OCI-LY7 (cell line): Measurements from ENCODE around the gene SEPHS1. TPM values are rescaled to one million over a fixed set of nuclear protein-coding genes. Genes with fewer than 3 reads are reported as not detected.
"Not testable (repeated sequence)": the region's sequence is repeated elsewhere in the genome, so short reads cannot be mapped to it uniquely, and the experiment has no call there.

Experiments used
- BruUV-seq: library from RNA; stranded (reverse); fragments of 400-500 nt; replicated peaks from 2 replicates; lab custom pipeline; 2021; lab: Mats Ljungman, UMichigan
- CTCF ChIA-PET: fragments of 300-600 bp; sonication (Branson Sonifier 250); formaldehyde crosslinking; loops from one replicate; lab custom pipeline; 2022; ENCODE audit warnings: antibody characterized with exemption; ENCODE audit not compliant: unreplicated experiment; lab: Charles Lee
- POLR2A ChIA-PET: fragments of 300-600 bp; sonication (Branson Sonifier 250); formaldehyde crosslinking; loops from one replicate; lab custom pipeline; 2022; ENCODE audit warnings: antibody characterized with exemption; lab: Charles Lee
- DNase-seq: peaks from one replicate; pipeline ENCODE4 v3.0.0-alpha.2; 2015; ENCODE audit warnings: low spot score
- H2AFZ ChIP-seq: fragments of 200-600 bp; sonication (generic), shearing (Covaris generic); 2 replicates; pipeline ENCODE4 v1.6.1; 2014; ENCODE audit warnings: mild to moderate bottlenecking, antibody characterized with exemption, low read length, moderate library complexity
- H3K27ac ChIP-seq: fragments of 200-600 bp; sonication (generic); 2 replicates; pipeline ENCODE4 v1.5.1; 2014; ENCODE audit warnings: mixed run types, low read depth, mild to moderate bottlenecking, moderate library complexity, low read length, inconsistent platforms; ENCODE audit not compliant: poor library complexity, severe bottlenecking
- H3K36me3 ChIP-seq: fragments of 200-600 bp; sonication (generic); 2 replicates; pipeline ENCODE4 v1.6.1; 2014; ENCODE audit warnings: mild to moderate bottlenecking, antibody characterized with exemption, low read length, moderate library complexity, mixed read lengths; ENCODE audit not compliant: insufficient read depth
- H3K4me1 ChIP-seq: fragments of 200-600 bp; sonication (generic); 2 replicates; pipeline ENCODE4 v1.5.1; 2014; ENCODE audit warnings: mild to moderate bottlenecking, low read length; ENCODE audit not compliant: insufficient read depth, poor library complexity, severe bottlenecking
- H3K4me2 ChIP-seq: fragments of 200-600 bp; sonication (generic); 2 replicates; pipeline ENCODE4 v1.6.1; 2014; ENCODE audit warnings: mild to moderate bottlenecking, low read length
- H3K4me3 ChIP-seq: fragments of 200-600 bp; sonication (generic); 2 replicates; pipeline ENCODE4 v1.5.1; 2014; ENCODE audit warnings: mild to moderate bottlenecking, low read depth, low read length; ENCODE audit not compliant: poor library complexity, severe bottlenecking
- H3K79me2 ChIP-seq: fragments of 200-600 bp; sonication (generic); 2 replicates; pipeline ENCODE4 v1.6.1; 2016; ENCODE audit warnings: low read depth, mild to moderate bottlenecking, low read length, moderate library complexity, mixed read lengths; ENCODE audit not compliant: insufficient read depth
- H3K9me2 ChIP-seq: fragments of 200-600 bp; sonication (generic); 2 replicates; pipeline ENCODE4 v1.6.1; 2016; ENCODE audit warnings: mild to moderate bottlenecking, low read length, mixed read lengths; ENCODE audit not compliant: insufficient read depth
- H3K9me3 ChIP-seq: fragments of 200-600 bp; sonication (generic); 2 replicates; pipeline ENCODE4 v1.6.1; 2014; ENCODE audit warnings: mild to moderate bottlenecking, mixed run types, low read length, mixed read lengths
- H4K20me1 ChIP-seq: fragments of 200-600 bp; sonication (generic); 2 replicates; pipeline ENCODE4 v1.6.1; 2014; ENCODE audit warnings: mild to moderate bottlenecking, antibody characterized with exemption, low read length, moderate library complexity, mixed read lengths; ENCODE audit not compliant: insufficient read depth
- EZH2phosphoT487 ChIP-seq: fragments of 200-600 bp; sonication (generic); IDR thresholded peaks from 2 replicates; pipeline ENCODE4 v1.6.1; 2018; ENCODE audit warnings: low read depth, borderline replicate concordance, mild to moderate bottlenecking, mixed run types, antibody characterized with exemption, low read length, moderate library complexity, mixed read lengths
- intact Hi-C: fragments of 100-400 bp; cut with micrococcal nuclease; formaldehyde crosslinking; loops from one replicate; pipeline ENCODE4 v1.10.0; 2022; ENCODE audit not compliant: unreplicated experiment
- total RNA-seq, 2 experiments: library from RNA; depleted of rRNA in 1 of 2; stranded (reverse); fragments of >200 nt in 1 of 2; shearing (Covaris generic) in 1 of 2; gene quantifications; 2 replicates each; pipeline ENCODE4 v1.2.3, GENCODE V29; 2014 to 2022
- TF ChIP-seq, protein P1 (sequence below): fragments of 200-600 bp; sonication (generic); conservative IDR thresholded peaks from 2 replicates; pipeline ENCODE4 v1.5.1; 2014; ENCODE audit warnings: mild to moderate bottlenecking, antibody characterized with exemption, low read length, moderate library complexity, mixed read lengths

SEPHS1 gene
- total RNA-seq, 2 experiments from 2014 or later = 72.7 to 113 TPM

DNA sequence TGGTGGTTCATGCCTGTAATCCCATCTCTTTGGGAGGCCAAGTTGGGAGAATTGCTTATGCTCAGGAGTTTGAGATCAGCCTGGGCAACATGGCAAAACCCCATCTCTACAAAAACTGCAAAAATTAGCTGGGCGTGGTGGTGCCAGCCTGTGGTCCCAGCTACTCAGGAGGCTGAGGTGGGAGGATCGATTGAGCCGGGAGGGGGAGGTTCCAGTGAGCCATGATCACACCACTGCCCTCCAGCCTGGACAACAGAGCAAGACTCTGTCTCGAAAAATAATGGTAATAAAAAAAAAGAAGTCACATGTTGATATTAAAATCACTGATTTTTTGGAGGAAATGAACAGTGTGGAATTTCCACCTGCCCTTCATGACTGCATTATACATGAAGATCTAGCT lies 64.0 kb downstream of the SEPHS1 start:
- H3K4me3 ChIP-seq = no peak overlapping the region
- no peak for TF ChIP-seq EZH2phosphoT487
- TF ChIP-seq, protein P1, sequence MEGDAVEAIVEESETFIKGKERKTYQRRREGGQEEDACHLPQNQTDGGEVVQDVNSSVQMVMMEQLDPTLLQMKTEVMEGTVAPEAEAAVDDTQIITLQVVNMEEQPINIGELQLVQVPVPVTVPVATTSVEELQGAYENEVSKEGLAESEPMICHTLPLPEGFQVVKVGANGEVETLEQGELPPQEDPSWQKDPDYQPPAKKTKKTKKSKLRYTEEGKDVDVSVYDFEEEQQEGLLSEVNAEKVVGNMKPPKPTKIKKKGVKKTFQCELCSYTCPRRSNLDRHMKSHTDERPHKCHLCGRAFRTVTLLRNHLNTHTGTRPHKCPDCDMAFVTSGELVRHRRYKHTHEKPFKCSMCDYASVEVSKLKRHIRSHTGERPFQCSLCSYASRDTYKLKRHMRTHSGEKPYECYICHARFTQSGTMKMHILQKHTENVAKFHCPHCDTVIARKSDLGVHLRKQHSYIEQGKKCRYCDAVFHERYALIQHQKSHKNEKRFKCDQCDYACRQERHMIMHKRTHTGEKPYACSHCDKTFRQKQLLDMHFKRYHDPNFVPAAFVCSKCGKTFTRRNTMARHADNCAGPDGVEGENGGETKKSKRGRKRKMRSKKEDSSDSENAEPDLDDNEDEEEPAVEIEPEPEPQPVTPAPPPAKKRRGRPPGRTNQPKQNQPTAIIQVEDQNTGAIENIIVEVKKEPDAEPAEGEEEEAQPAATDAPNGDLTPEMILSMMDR = no peak
- ChIA-PET POLR2A (interaction anchor here (1.0 kb wide), 1 partner anchor 11 kb away, joined by 3 read pairs; no protein-coding TSS in a partner anchor), CTCF (interaction anchor here (0.5 kb wide), 1 partner anchor 1925 kb away, joined by 3 read pairs; no protein-coding TSS in a partner anchor)
- intact Hi-C loops = no loop called here
- peaks cover 6% of the 10 kb centered on the region for H3K4me1 ChIP-seq
- no peak overlapping the region for H3K27ac ChIP-seq
- no peaks in the 10 kb centered on the region for H3K79me2 ChIP-seq
- H3K4me2 ChIP-seq = no peak overlapping the region
- H3K9me2 ChIP-seq = no peaks in the 10 kb centered on the region
- no peaks in the 10 kb centered on the region for H4K20me1 ChIP-seq
- no peak for DNase-seq
- no peaks in the 10 kb centered on the region for H3K36me3 ChIP-seq
- no peaks in the 10 kb centered on the region for H3K9me3 ChIP-seq
- no peak overlapping the region for H2AFZ ChIP-seq
- BruUV-seq = no TSS peak

DNA sequence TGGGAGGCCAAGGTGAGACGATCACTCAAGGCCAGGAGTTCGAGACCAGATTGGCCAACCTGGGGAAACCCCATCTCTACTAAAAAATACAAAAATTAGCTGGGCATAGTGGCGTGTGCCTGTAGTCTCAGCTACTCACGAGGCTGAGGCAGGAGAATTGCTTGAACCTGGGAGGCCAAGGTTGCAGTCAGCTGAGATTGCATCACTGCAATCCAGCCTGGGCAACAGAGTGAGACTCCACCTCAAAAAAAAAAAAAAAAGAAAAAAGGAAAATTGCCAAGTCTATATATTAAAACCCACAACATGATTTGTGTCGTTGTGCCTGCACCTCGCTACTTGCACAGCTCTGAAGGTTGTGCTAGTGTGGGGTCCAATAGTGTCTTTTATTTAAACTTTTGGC lies 65.7 kb downstream of the SEPHS1 start:
- DNase-seq, H3K27ac ChIP-seq, H3K79me2 ChIP-seq, intact Hi-C loops, H3K9me2 ChIP-seq, BruUV-seq, H3K4me3 ChIP-seq, H3K9me3 ChIP-seq, H4K20me1 ChIP-seq, H3K4me1 ChIP-seq, H3K4me2 ChIP-seq, H2AFZ ChIP-seq, CTCF ChIA-PET, H3K36me3 ChIP-seq: not testable (repeated sequence)
- POLR2A ChIA-PET = interaction anchor here (0.7 to 1.2 kb wide), 2 partner anchors 10 to 20 kb away, joined by 3 to 6 read pairs; no protein-coding TSS in a partner anchor

DNA sequence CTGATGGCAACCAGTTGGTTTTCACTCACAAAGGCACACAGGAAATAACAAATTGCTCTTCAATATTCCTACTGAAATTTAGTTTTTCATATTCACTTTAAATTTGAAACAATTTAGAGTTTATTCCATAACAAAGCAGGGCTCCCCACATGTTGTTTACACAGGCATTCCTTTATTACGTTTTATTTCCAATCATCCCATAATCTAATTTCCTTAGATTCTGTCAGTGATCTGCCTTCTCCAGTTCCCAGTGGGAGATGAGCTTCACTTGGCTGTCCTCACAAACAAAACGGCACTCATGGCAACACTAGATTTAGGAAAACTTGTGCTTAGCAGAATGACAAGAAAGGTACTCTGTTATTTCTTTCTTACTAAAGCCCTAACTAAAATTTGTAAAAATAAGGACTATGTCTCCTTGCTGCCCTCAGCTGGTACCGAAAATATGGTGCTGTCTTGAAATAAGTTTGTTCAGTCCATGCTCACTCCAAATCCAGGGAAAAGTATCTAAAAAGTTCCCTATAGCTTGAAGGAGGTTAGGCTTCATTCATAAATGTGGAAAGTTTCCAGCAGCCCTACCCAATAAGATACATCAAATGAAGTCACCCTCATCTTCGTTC lies 71.2 kb downstream of the SEPHS1 start:
- no peak overlapping the region for H2AFZ ChIP-seq
- no peaks in the 10 kb centered on the region for H3K36me3 ChIP-seq
- no peak overlapping the region for H3K27ac ChIP-seq
- no peaks in the 10 kb centered on the region for H4K20me1 ChIP-seq
- ChIA-PET POLR2A (interaction anchor here (0.6 kb wide), 1 partner anchor 352 kb away, joined by 3 read pairs; no protein-coding TSS in a partner anchor), CTCF (interaction anchor here (0.5 kb wide), 1 partner anchor 972 kb away, joined by 4 read pairs; no protein-coding TSS in a partner anchor)
- TF ChIP-seq, protein P1 = peak; percentile 31; the same call in 1 of the 2 replicates
- TF ChIP-seq EZH2phosphoT487 = no peak
- H3K4me3 ChIP-seq = no peak overlapping the region
- H3K79me2 ChIP-seq = no peaks in the 10 kb centered on the region
- BruUV-seq = no TSS peak
- no peak overlapping the region for H3K4me2 ChIP-seq
- no peak for DNase-seq
- H3K4me1 ChIP-seq = peaks cover 20% of the 10 kb centered on the region
- H3K9me2 ChIP-seq = no peaks in the 10 kb centered on the region
- intact Hi-C loops = no loop called here
- H3K9me3 ChIP-seq = no peaks in the 10 kb centered on the region

DNA sequence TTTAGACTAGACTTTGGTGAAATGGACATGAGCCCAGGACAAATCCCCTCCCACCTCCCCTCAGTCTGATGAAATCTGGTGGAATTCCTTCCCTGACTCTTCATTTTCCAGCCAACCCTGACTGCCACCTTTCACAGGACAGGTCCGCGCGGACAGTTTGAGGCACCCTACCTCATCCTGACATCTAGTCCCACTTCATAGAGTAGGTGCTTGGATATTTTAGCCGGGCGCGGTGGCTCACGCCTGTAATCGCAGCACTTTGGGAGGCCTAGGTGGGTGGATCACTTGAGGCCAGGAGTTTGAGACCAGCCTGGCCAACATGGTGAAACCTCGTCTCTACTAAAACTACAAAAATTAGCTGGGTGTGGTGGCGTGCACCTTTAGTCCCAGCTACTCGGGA lies 71.9 kb downstream of the SEPHS1 start:
- BruUV-seq, H2AFZ ChIP-seq, CTCF ChIA-PET: not testable (repeated sequence)

More for the DNA sequence above, 71.9 kb downstream of the SEPHS1 start:
- POLR2A ChIA-PET, H4K20me1 ChIP-seq, H3K9me3 ChIP-seq, H3K79me2 ChIP-seq, H3K27ac ChIP-seq, intact Hi-C loops, H3K4me3 ChIP-seq, H3K4me2 ChIP-seq, DNase-seq, H3K9me2 ChIP-seq, H3K36me3 ChIP-seq: not testable (repeated sequence)
- peaks cover 27% of the 10 kb centered on the region for H3K4me1 ChIP-seq
